ENCODE measurements around the gene CLIC6.

The CLIC6 gene

DNA sequence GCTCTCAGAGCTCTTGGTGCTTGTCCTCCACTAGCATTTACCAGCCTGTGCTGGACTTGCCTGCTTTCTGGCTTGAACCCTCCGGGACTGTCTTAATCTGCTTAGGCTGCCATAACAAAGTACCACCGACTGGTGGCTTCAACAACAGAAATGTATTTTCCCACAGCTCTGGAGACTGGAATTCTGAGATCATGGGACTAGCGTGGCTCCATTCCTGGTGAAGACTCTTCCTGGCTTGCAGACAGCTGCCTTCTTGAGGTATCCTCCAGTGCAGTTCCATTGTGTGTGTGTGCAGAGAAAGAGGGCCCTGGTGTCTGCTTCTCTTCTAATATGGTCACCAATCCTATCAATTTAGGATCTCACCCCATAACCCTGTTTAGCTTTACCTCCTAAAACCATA lies 31.8 kb upstream of the CLIC6 start:
- Histone ChIP-seq H3K9ac (ENCODE audit: low read depth in 1 of 2, low read length in 2 of 2) (no peak overlapping the region), H3K4me1 (ENCODE audit: control insufficient read depth in 1 of 2, insufficient read depth in 2 of 2, low read length in 2 of 2) (peaks cover 0 to 5% of the 10 kb centered on the region in 2 donors), H3K27me3 (ENCODE audit: control insufficient read depth in 1 of 2, insufficient read depth in 2 of 2, low read length in 2 of 2) (no peaks in the 10 kb centered on the region), H3K27ac (ENCODE audit: low read depth, low read length) (no peak overlapping the region), H3K4me3 (ENCODE audit: low read depth in 1 of 2, low read length in 2 of 2) (no peak overlapping the region), H3K9me3 (ENCODE audit: control insufficient read depth in 1 of 2, low read length in 2 of 2) (no peaks in the 10 kb centered on the region), H3K36me3 (ENCODE audit: control insufficient read depth in 1 of 2, insufficient read depth in 2 of 2, low read length in 2 of 2) (no peaks in the 10 kb centered on the region)

DNA sequence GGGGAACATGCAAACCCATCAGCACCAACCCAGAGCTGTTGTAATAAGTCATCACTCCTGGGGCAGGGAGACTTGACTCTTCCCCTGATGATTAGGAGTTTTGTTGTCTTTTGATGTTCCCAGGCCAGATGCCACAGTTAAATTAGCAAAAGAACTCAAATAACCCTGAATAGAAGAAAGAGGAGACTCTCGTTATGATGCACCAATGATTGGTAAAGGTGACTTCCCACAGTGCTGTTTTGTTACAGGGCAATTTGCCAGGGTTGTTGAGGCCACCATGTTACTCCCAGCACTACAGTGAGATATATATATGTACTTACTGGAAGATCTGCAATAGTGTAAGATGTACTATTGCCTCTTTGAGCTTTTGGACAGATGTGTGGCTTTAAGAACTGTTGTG lies 29.5 kb upstream of the CLIC6 start:
- Histone ChIP-seq H3K9me3 (ENCODE audit: control insufficient read depth in 1 of 2, low read length in 2 of 2) (no peaks in the 10 kb centered on the region), H3K27ac (ENCODE audit: low read depth, low read length) (no peak overlapping the region), H3K4me3 (ENCODE audit: low read depth in 1 of 2, low read length in 2 of 2) (no peak overlapping the region), H3K9ac (ENCODE audit: low read depth in 1 of 2, low read length in 2 of 2) (no peak overlapping the region), H3K4me1 (ENCODE audit: control insufficient read depth in 1 of 2, insufficient read depth in 2 of 2, low read length in 2 of 2) (peaks cover 0 to 5% of the 10 kb centered on the region in 2 donors), H3K36me3 (ENCODE audit: control insufficient read depth in 1 of 2, insufficient read depth in 2 of 2, low read length in 2 of 2) (no peaks in the 10 kb centered on the region), H3K27me3 (ENCODE audit: control insufficient read depth in 1 of 2, insufficient read depth in 2 of 2, low read length in 2 of 2) (no peaks in the 10 kb centered on the region)

DNA sequence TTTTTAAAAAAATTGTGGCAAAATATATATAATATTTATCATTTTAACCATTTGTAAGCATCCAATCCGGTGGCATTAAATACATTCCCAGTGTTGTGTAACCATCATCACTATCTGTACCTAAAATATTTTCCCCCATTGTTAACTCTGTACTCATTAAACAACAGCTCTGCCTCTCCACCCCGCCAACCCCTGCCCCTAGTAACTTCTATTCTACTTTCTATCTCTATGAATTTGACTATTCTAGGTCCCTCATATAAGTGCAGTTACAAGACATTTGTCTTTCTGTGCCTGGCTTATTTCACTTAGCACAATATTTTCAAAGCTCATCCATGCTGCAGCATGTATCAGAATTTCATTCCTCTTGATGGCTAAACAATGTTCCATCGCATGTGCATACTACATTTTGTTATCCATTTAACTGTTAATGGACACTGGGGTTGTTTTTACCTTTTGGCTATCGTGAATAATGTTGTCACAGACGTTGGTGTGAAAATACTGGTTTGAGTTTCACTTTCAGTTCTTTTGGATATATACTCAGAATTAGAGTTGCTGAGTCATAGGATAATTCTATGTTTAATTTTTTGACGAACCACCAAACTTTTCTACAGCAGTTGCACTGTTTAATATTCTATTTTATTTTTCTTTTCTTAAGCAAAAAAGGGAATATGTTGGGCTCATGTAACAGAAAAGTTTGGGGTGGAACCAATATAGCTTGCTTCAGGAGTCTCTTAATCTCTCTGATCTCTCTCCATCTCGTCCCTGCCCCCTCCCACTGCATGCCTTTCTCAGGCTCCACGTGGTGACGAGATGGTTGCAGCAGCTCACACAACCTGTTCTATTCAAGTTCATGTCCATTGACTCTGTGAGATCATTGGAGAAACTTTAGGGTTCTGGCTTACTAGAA lies 28.7 kb upstream of the CLIC6 start:
- H3K27ac ChIP-seq (ENCODE audit: low read depth, low read length) = no peak overlapping the region
- no peak overlapping the region for H3K9ac ChIP-seq (ENCODE audit: low read depth in 1 of 2, low read length in 2 of 2)
- H3K27me3 ChIP-seq (ENCODE audit: control insufficient read depth in 1 of 2, insufficient read depth in 2 of 2, low read length in 2 of 2) = no peaks in the 10 kb centered on the region
- no peaks in the 10 kb centered on the region for H3K36me3 ChIP-seq (ENCODE audit: control insufficient read depth in 1 of 2, insufficient read depth in 2 of 2, low read length in 2 of 2)
- no peaks in the 10 kb centered on the region for H3K9me3 ChIP-seq (ENCODE audit: control insufficient read depth in 1 of 2, low read length in 2 of 2)
- H3K4me3 ChIP-seq (ENCODE audit: low read depth in 1 of 2, low read length in 2 of 2) = peak overlapping the region; percentile 55 to 56
- H3K4me1 ChIP-seq (ENCODE audit: control insufficient read depth in 1 of 2, insufficient read depth in 2 of 2, low read length in 2 of 2) = peaks cover 0 to 5% of the 10 kb centered on the region in 2 donors

DNA sequence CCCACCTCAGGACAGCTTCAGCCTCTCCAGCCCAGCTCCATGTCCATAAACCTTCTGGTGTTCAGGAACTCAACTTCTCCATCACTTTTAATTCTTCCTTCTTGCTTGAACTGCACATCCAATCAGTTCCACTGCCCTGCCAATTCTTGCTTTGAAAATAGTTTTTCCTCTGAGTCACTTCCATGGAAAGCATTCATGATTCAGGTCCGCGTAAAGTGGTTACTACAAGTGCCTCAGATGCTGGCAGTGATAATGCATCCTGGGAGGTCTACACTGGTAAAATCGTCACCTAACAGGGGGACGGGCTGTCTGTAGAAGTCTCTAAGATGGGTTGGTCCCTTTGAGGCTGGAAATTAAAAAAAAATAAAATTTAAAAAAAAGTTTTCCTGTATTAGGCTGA lies 27.9 kb upstream of the CLIC6 start:
- no peaks in the 10 kb centered on the region for H3K27me3 ChIP-seq (ENCODE audit: control insufficient read depth in 1 of 2, insufficient read depth in 2 of 2, low read length in 2 of 2)
- H3K27ac ChIP-seq (ENCODE audit: low read depth, low read length) = no peak overlapping the region
- H3K4me1 ChIP-seq (ENCODE audit: control insufficient read depth in 1 of 2, insufficient read depth in 2 of 2, low read length in 2 of 2) = peaks cover 0 to 5% of the 10 kb centered on the region in 2 donors
- peak overlapping the region in 1 of 2 donors; percentile 55 for H3K4me3 ChIP-seq (ENCODE audit: low read depth in 1 of 2, low read length in 2 of 2)
- no peak overlapping the region for H3K9ac ChIP-seq (ENCODE audit: low read depth in 1 of 2, low read length in 2 of 2)
- H3K9me3 ChIP-seq (ENCODE audit: control insufficient read depth in 1 of 2, low read length in 2 of 2) = no peaks in the 10 kb centered on the region
- H3K36me3 ChIP-seq (ENCODE audit: control insufficient read depth in 1 of 2, insufficient read depth in 2 of 2, low read length in 2 of 2) = no peaks in the 10 kb centered on the region

DNA sequence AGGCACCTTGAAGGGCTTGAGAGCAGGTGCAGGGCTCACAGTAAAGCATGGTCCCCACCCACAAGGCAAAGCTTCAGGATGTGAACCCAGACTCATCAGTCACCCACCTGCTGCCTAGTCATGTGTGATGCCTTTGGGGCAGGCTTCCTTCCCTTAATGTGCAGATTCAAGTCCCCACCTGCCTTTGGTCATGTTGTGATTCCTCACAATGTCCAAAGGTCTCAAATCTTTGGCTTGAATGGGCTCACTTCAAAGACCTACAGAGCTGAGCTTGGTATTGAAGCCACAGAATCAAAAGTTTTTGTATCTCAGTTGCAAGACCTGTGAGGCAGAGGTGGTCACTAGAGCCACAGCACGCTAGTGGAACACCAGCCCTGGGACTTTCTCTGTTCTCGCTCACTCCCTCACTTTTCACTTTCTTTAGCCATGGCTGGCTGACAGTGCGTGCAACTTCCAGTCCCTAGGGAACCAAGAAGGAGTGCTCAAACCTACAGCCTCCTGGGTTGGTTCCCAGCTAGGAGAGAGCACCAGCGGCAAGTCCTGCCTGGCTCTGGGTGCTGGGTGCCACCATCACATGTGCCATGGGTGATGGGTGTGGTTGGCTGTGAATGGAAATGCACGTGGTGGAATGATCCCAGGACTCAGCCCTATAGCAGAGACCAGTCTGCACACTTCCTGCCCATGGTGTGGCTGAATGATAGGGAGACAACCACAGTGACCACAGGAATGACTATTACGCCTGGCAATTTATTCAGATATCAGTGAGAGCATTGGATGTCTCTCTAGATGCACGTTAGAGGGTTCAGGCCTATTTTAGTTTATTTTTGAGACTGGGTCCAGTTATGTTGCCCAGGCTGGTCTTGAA lies 26.4 kb upstream of the CLIC6 start:
- Histone ChIP-seq H3K4me3 (ENCODE audit: low read depth in 1 of 2, low read length in 2 of 2) (no peak overlapping the region), H3K36me3 (ENCODE audit: control insufficient read depth in 1 of 2, insufficient read depth in 2 of 2, low read length in 2 of 2) (no peaks in the 10 kb centered on the region), H3K4me1 (ENCODE audit: control insufficient read depth in 1 of 2, insufficient read depth in 2 of 2, low read length in 2 of 2) (peaks cover 0 to 5% of the 10 kb centered on the region in 2 donors), H3K27ac (ENCODE audit: low read depth, low read length) (no peak overlapping the region), H3K9ac (ENCODE audit: low read depth in 1 of 2, low read length in 2 of 2) (no peak overlapping the region), H3K9me3 (ENCODE audit: control insufficient read depth in 1 of 2, low read length in 2 of 2) (no peaks in the 10 kb centered on the region), H3K27me3 (ENCODE audit: control insufficient read depth in 1 of 2, insufficient read depth in 2 of 2, low read length in 2 of 2) (no peaks in the 10 kb centered on the region)

DNA sequence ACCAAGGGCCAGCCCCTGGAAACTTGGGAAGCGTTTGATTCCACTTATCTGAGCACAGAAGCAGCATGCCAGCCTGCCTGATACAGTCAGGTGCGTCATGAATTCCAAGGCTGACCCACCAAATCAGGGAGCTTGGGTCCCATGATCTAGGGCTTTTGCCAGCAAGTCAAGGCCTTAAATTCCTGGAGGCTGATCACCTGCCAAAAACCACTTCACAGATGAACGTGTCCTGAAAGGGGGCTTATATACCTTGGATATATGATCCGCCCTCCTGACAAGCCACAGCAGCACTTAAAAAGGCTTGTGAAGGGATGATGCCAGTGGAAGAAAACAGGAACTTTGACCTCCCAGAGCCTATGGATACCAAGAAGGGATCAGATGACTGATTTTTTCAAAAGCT lies 24.0 kb upstream of the CLIC6 start:
- Histone ChIP-seq H3K4me3 (ENCODE audit: low read depth in 1 of 2, low read length in 2 of 2) (no peak overlapping the region), H3K36me3 (ENCODE audit: control insufficient read depth in 1 of 2, insufficient read depth in 2 of 2, low read length in 2 of 2) (no peaks in the 10 kb centered on the region), H3K9me3 (ENCODE audit: control insufficient read depth in 1 of 2, low read length in 2 of 2) (no peaks in the 10 kb centered on the region), H3K9ac (ENCODE audit: low read depth in 1 of 2, low read length in 2 of 2) (no peak overlapping the region), H3K4me1 (ENCODE audit: control insufficient read depth in 1 of 2, insufficient read depth in 2 of 2, low read length in 2 of 2) (peaks cover 0 to 14% of the 10 kb centered on the region in 2 donors), H3K27ac (ENCODE audit: low read depth, low read length) (no peak overlapping the region), H3K27me3 (ENCODE audit: control insufficient read depth in 1 of 2, insufficient read depth in 2 of 2, low read length in 2 of 2) (peaks cover 0 to 3% of the 10 kb centered on the region in 2 donors)

DNA sequence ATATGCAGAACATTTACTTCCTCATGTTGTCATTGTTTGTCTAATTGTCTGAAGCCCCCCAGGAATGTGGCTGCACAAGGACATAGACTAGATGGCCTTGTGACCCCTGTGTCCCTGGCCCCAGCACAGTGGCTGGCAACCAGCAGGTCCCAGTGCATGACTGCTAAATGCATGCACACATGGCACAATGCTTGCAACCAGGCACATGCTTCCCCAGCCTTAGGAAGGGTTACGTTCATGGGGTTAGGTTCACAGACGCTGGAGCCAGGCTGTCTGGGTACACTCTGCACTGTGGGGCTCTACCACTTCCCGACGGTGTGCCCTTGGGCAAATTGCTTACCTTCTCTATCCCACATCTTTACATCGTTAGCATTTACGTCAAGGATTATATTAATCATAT lies 21.2 kb upstream of the CLIC6 start:
- Histone ChIP-seq H3K27me3 (ENCODE audit: control insufficient read depth in 1 of 2, insufficient read depth in 2 of 2, low read length in 2 of 2) (peaks cover 0 to 3% of the 10 kb centered on the region in 2 donors), H3K4me3 (ENCODE audit: low read depth in 1 of 2, low read length in 2 of 2) (no peak overlapping the region), H3K4me1 (ENCODE audit: control insufficient read depth in 1 of 2, insufficient read depth in 2 of 2, low read length in 2 of 2) (peaks cover 0 to 13% of the 10 kb centered on the region in 2 donors), H3K27ac (ENCODE audit: low read depth, low read length) (no peak overlapping the region), H3K9me3 (ENCODE audit: control insufficient read depth in 1 of 2, low read length in 2 of 2) (no peaks in the 10 kb centered on the region), H3K36me3 (ENCODE audit: control insufficient read depth in 1 of 2, insufficient read depth in 2 of 2, low read length in 2 of 2) (no peaks in the 10 kb centered on the region), H3K9ac (ENCODE audit: low read depth in 1 of 2, low read length in 2 of 2) (no peak overlapping the region)

DNA sequence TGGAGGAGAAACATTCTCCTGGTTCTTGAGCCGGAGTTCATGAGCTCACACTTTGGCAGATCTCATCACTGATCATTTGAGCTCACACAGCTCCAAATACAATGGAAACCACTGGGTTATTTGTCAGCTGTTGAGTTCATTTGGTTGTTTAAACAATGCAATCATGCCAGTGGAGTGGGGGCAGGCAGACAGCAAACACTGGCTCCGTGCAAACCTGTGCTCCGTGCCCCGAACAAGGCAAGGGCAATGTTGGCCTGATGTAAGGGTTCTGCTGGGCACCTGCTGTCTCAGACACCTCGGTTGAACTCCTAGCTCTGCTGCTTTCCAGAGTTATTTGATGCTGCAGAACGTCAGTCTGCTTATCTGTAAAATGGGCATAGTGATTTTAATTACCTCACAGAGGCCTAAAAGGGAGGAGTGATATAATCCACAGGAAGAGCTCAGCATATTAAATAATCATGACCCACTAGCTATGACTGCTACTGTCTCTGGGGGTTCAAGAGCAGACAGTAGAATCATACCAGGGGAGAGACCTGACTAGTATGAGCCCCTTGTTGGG lies 20.0 kb upstream of the CLIC6 start:
- Histone ChIP-seq H3K27me3 (ENCODE audit: control insufficient read depth in 1 of 2, insufficient read depth in 2 of 2, low read length in 2 of 2) (peaks cover 0 to 3% of the 10 kb centered on the region in 2 donors), H3K27ac (ENCODE audit: low read depth, low read length) (no peak overlapping the region), H3K4me3 (ENCODE audit: low read depth in 1 of 2, low read length in 2 of 2) (no peak overlapping the region), H3K9me3 (ENCODE audit: control insufficient read depth in 1 of 2, low read length in 2 of 2) (no peaks in the 10 kb centered on the region), H3K9ac (ENCODE audit: low read depth in 1 of 2, low read length in 2 of 2) (no peak overlapping the region), H3K4me1 (ENCODE audit: control insufficient read depth in 1 of 2, insufficient read depth in 2 of 2, low read length in 2 of 2) (peaks cover 3 to 13% of the 10 kb centered on the region in 2 donors), H3K36me3 (ENCODE audit: control insufficient read depth in 1 of 2, insufficient read depth in 2 of 2, low read length in 2 of 2) (no peaks in the 10 kb centered on the region)

DNA sequence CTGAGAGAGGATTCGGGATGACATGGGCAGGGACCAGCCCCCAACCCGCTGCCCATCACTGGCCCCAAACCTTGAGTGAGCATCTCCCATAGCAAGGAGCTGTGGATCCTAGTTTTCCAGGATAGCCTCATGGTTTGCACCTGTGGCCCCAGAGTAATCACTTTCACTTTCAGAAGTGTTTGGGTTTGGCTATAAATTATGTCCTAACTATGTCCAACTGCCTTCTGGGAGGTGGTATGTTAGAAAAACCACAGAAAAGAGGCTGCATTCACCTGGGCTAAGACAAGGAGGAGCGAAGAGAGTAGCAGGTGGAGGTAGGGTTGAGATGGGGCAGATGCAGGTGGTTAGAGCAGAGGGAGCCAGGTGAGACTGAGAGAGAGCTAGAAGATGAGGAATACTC lies 19.4 kb upstream of the CLIC6 start:
- H3K4me1 ChIP-seq (ENCODE audit: control insufficient read depth in 1 of 2, insufficient read depth in 2 of 2, low read length in 2 of 2) = peaks cover 3 to 13% of the 10 kb centered on the region in 2 donors
- H3K4me3 ChIP-seq (ENCODE audit: low read depth in 1 of 2, low read length in 2 of 2) = no peak overlapping the region
- no peaks in the 10 kb centered on the region for H3K9me3 ChIP-seq (ENCODE audit: control insufficient read depth in 1 of 2, low read length in 2 of 2)
- H3K9ac ChIP-seq (ENCODE audit: low read depth in 1 of 2, low read length in 2 of 2) = no peak overlapping the region
- H3K36me3 ChIP-seq (ENCODE audit: control insufficient read depth in 1 of 2, insufficient read depth in 2 of 2, low read length in 2 of 2) = no peaks in the 10 kb centered on the region
- peaks cover 0 to 3% of the 10 kb centered on the region in 2 donors for H3K27me3 ChIP-seq (ENCODE audit: control insufficient read depth in 1 of 2, insufficient read depth in 2 of 2, low read length in 2 of 2)
- H3K27ac ChIP-seq (ENCODE audit: low read depth, low read length) = no peak overlapping the region

Data from duodenal mucosa (tissue), 2 donors.